MM.1S (cell line): Measurements from ENCODE around the gene KLC4.

Experiments
- DNase-seq: peaks from one replicate; pipeline ENCODE4 v3.0.0-alpha.2; 2015
- H2AFZ ChIP-seq: fragments of 300-600 bp; sonication (generic); 2 replicates; pipeline ENCODE4 v1.6.0; 2016; ENCODE audit warnings: antibody characterized with exemption, low read length
- H3F3A ChIP-seq: fragments of 300-600 bp; sonication (generic); 2 replicates; pipeline ENCODE4 v1.6.1; 2016; ENCODE audit warnings: mild to moderate bottlenecking, antibody characterized with exemption, low read length, moderate library complexity, mixed read lengths; ENCODE audit not compliant: insufficient read depth
- H3K27ac ChIP-seq: fragments of 300-600 bp; sonication (generic); 2 replicates; pipeline ENCODE4 v1.5.1; 2016; ENCODE audit warnings: mild to moderate bottlenecking, low read length
- H3K27me3 ChIP-seq: fragments of 300-600 bp; sonication (generic); replicated peaks from 2 replicates; pipeline ENCODE4 v1.6.0; 2016; ENCODE audit warnings: low read length; ENCODE audit not compliant: insufficient read depth
- H3K36me3 ChIP-seq: fragments of 300-600 bp; sonication (generic); replicated peaks from 2 replicates; pipeline ENCODE4 v1.6.1; 2016; ENCODE audit warnings: mild to moderate bottlenecking, low read length, mixed read lengths; ENCODE audit not compliant: insufficient read depth
- H3K4me1 ChIP-seq: fragments of 300-600 bp; sonication (generic); 2 replicates; pipeline ENCODE4 v1.6.1; 2016; ENCODE audit warnings: low read length, mixed read lengths
- H3K4me2 ChIP-seq: fragments of 300-600 bp; sonication (generic); 2 replicates; pipeline ENCODE4 v1.6.0; 2016; ENCODE audit warnings: low read depth, low read length
- H3K4me3 ChIP-seq: fragments of 300-600 bp; sonication (generic); 2 replicates; pipeline ENCODE4 v1.5.1; 2016; ENCODE audit warnings: low read length, mixed read lengths
- H3K79me2 ChIP-seq: fragments of 300-600 bp; sonication (generic); 2 replicates; pipeline ENCODE4 v1.6.1; 2016; ENCODE audit warnings: mixed run types, low read length, mixed read lengths
- H3K9ac ChIP-seq: fragments of 300-600 bp; sonication (generic); 2 replicates; pipeline ENCODE4 v1.6.1; 2016; ENCODE audit warnings: low read length, mixed read lengths
- H3K9me2 ChIP-seq: fragments of 300-600 bp; sonication (generic); replicated peaks from 2 replicates; pipeline ENCODE4 v1.6.1; 2016; ENCODE audit warnings: mild to moderate bottlenecking, low read length, mixed read lengths; ENCODE audit not compliant: insufficient read depth
- H3K9me3 ChIP-seq: fragments of 300-600 bp; sonication (generic); replicated peaks from 2 replicates; pipeline ENCODE4 v1.6.1; 2016; ENCODE audit warnings: mild to moderate bottlenecking, low read length, mixed read lengths; ENCODE audit not compliant: insufficient read depth
- H4K20me1 ChIP-seq: fragments of 300-600 bp; sonication (generic); 2 replicates; pipeline ENCODE4 v1.6.1; 2016; ENCODE audit warnings: mild to moderate bottlenecking, low read length, moderate library complexity, mixed read lengths; ENCODE audit not compliant: insufficient read depth
- EZH2 ChIP-seq: fragments of 300-600 bp; sonication (generic); optimal IDR thresholded peaks from 2 replicates; pipeline ENCODE3; 2017; ENCODE audit warnings: low read depth, mild to moderate bottlenecking, antibody characterized with exemption, low read length, mixed read lengths
- EZH2phosphoT487 ChIP-seq: fragments of 300-600 bp; sonication (generic); IDR thresholded peaks from 2 replicates; pipeline ENCODE4 v1.6.1; 2018; ENCODE audit warnings: antibody characterized with exemption, low read length
- TF ChIP-seq, protein P1 (sequence below): fragments of 300-600 bp; sonication (generic); IDR thresholded peaks from 2 replicates; pipeline ENCODE4 v1.5.1; 2016; ENCODE audit warnings: antibody characterized with exemption, low read length, mixed read lengths

Gene KLC4

DNA sequence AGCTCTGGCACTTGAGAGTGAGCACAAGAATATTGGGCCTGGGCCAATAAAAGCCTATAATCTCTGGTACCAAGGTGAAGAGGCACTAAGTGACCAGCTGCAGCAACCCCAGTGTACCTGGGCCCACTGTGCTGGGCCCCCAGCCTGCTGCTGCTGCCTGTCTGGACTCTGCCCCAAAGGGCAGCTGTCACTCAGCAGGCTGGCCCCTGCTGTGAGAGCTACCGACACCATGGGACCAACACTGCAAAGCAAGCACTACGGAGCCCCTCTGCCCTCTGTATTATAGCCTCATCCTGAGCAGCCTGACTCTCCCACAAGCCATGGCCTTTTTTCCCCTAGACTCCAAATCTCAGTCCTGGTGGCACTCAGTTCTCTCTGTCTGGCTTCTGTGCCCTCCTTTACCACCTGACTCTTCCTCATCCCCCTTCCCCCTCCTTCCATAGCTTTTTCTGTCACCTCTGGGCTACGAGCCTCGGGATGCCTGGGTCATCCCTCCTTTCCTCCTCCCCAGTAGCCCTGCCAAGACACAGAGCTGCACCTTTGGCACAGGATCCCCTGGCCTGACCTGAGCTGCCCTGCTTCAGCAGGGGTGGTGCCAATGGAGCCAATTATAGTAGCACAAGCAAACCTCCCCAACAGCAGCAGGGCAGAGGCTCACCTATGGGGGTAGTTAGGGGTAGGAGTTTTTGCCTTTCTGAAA lies 23.8 kb upstream of the KLC4 start:
- H3F3A ChIP-seq, result no peaks in the 10 kb centered on the region
- H3K4me2 ChIP-seq, result no peak overlapping the region
- no peaks in the 10 kb centered on the region for H3K27me3 ChIP-seq
- TF ChIP-seq EZH2 (no peak), EZH2phosphoT487 (no peak)
- TF ChIP-seq, protein P1, sequence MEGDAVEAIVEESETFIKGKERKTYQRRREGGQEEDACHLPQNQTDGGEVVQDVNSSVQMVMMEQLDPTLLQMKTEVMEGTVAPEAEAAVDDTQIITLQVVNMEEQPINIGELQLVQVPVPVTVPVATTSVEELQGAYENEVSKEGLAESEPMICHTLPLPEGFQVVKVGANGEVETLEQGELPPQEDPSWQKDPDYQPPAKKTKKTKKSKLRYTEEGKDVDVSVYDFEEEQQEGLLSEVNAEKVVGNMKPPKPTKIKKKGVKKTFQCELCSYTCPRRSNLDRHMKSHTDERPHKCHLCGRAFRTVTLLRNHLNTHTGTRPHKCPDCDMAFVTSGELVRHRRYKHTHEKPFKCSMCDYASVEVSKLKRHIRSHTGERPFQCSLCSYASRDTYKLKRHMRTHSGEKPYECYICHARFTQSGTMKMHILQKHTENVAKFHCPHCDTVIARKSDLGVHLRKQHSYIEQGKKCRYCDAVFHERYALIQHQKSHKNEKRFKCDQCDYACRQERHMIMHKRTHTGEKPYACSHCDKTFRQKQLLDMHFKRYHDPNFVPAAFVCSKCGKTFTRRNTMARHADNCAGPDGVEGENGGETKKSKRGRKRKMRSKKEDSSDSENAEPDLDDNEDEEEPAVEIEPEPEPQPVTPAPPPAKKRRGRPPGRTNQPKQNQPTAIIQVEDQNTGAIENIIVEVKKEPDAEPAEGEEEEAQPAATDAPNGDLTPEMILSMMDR, result no peak
- H3K9ac ChIP-seq, result no peak overlapping the region
- H2AFZ ChIP-seq, result no peak overlapping the region
- H3K9me3 ChIP-seq, result no peaks in the 10 kb centered on the region
- H3K27ac ChIP-seq, result no peak overlapping the region
- H4K20me1 ChIP-seq, result no peaks in the 10 kb centered on the region
- no peak overlapping the region for H3K4me3 ChIP-seq
- no peaks in the 10 kb centered on the region for H3K36me3 ChIP-seq
- H3K9me2 ChIP-seq, result no peaks in the 10 kb centered on the region
- peaks cover 4% of the 10 kb centered on the region; the same call in 1 of the 2 replicates for H3K4me1 ChIP-seq
- no peaks in the 10 kb centered on the region for H3K79me2 ChIP-seq
- no peak for DNase-seq

DNA sequence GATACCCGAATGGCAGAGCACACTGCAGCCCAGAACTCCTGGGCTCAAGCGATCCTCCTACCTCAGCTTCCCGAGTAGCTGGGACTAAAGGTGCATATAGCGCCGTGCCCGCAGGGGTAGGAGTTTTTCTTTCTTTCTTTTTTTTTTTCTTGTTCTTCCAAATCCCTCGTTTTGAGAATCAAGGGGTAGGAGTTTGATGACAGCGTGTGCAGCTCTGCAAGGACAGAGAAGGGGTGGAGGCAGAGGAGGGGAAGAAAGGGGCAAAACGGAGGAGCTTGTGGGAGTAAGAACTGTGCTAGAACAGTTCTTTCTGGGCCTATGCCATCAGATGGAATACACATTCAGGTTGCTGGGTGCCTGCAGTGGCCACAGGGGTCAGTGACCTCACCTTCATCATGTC lies 22.7 kb upstream of the KLC4 start:
- Histone ChIP-seq H3K4me3 (no peak overlapping the region), H3K27me3 (no peaks in the 10 kb centered on the region), H4K20me1 (no peaks in the 10 kb centered on the region), H3K36me3 (no peaks in the 10 kb centered on the region), H3K9me2 (no peaks in the 10 kb centered on the region), H3K27ac (no peak overlapping the region), H3K4me1 (peaks cover 4% of the 10 kb centered on the region; the same call in 1 of the 2 replicates), H3F3A (no peaks in the 10 kb centered on the region), H2AFZ (no peak overlapping the region), H3K4me2 (no peak overlapping the region), H3K79me2 (no peaks in the 10 kb centered on the region), H3K9ac (no peak overlapping the region), H3K9me3 (no peaks in the 10 kb centered on the region)
- TF ChIP-seq EZH2phosphoT487, result no peak
- TF ChIP-seq, protein P1, result no peak
- no peak for TF ChIP-seq EZH2
- no peak for DNase-seq

DNA sequence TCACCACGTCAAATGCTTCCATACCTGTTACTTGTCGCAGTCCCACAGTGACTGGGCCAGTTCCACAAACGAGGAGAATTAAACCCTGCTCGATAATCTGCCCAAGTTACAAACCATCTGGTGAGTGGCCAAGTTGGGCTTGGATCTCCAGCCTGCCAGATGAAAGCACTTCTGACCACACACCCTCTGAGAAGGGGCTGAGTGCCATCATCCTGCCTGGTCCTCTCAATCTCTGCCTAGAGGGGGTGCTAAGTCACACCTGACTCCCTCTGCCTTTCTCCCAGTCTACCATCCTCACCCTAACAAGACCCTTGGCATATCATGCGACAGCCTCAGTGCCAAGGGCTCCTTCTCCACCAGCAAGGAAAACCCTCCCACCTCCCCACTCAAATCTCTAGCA lies 22.2 kb upstream of the KLC4 start:
- TF ChIP-seq EZH2phosphoT487 (no peak), EZH2 (no peak)
- no peaks in the 10 kb centered on the region for H3F3A ChIP-seq
- H3K4me2 ChIP-seq, result no peak overlapping the region
- no peak for DNase-seq
- H3K36me3 ChIP-seq, result no peaks in the 10 kb centered on the region
- H3K9me3 ChIP-seq, result no peaks in the 10 kb centered on the region
- no peaks in the 10 kb centered on the region for H4K20me1 ChIP-seq
- H3K9ac ChIP-seq, result no peak overlapping the region
- no peak overlapping the region for H3K4me3 ChIP-seq
- no peak overlapping the region for H3K27ac ChIP-seq
- H3K9me2 ChIP-seq, result no peaks in the 10 kb centered on the region
- H3K4me1 ChIP-seq, result peaks cover 4% of the 10 kb centered on the region; the same call in 1 of the 2 replicates
- no peak overlapping the region for H2AFZ ChIP-seq
- H3K27me3 ChIP-seq, result no peaks in the 10 kb centered on the region
- H3K79me2 ChIP-seq, result no peaks in the 10 kb centered on the region

DNA sequence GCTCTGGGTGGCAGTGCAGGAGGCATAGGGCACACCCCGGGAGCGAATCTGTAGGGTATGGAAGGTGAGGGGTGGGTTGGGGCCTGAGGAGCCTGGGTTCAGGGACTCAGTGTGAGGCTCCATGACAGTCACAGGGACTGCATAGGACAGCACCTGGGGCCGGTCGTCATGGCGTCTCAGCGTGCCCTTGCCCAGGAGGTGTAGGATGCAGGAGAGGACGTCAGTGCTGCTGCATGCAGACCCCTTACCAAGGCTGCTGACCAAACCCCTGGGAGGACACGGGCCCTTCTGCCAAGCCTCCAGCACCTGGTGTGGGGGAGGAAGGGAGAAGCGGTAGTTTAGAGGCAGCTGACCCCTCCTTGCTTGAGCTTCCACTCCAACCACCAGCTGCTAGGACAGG lies 21.7 kb upstream of the KLC4 start:
- no peaks in the 10 kb centered on the region for H3K36me3 ChIP-seq
- no peaks in the 10 kb centered on the region for H3K9me2 ChIP-seq
- H2AFZ ChIP-seq, result no peak overlapping the region
- no peak overlapping the region for H3K27ac ChIP-seq
- H3K4me1 ChIP-seq, result peaks cover 4% of the 10 kb centered on the region; the same call in 1 of the 2 replicates
- no peak overlapping the region for H3K4me3 ChIP-seq
- H3K4me2 ChIP-seq, result no peak overlapping the region
- no peaks in the 10 kb centered on the region for H3F3A ChIP-seq
- no peaks in the 10 kb centered on the region for H3K9me3 ChIP-seq
- no peak overlapping the region for H3K9ac ChIP-seq
- no peaks in the 10 kb centered on the region for H3K27me3 ChIP-seq
- no peak for TF ChIP-seq EZH2phosphoT487
- TF ChIP-seq EZH2, result no peak
- TF ChIP-seq, protein P1, result no peak
- H3K79me2 ChIP-seq, result no peaks in the 10 kb centered on the region
- DNase-seq, result no peak
- no peaks in the 10 kb centered on the region for H4K20me1 ChIP-seq
